ENCODE data around the gene S100A6. TPM values are rescaled to one million over a fixed set of nuclear protein-coding genes. Genes with fewer than 3 reads are reported as not detected.

S100A6 gene
- total RNA-seq, 2 donors from 2014 or later, result 303 to 331 TPM

DNA sequence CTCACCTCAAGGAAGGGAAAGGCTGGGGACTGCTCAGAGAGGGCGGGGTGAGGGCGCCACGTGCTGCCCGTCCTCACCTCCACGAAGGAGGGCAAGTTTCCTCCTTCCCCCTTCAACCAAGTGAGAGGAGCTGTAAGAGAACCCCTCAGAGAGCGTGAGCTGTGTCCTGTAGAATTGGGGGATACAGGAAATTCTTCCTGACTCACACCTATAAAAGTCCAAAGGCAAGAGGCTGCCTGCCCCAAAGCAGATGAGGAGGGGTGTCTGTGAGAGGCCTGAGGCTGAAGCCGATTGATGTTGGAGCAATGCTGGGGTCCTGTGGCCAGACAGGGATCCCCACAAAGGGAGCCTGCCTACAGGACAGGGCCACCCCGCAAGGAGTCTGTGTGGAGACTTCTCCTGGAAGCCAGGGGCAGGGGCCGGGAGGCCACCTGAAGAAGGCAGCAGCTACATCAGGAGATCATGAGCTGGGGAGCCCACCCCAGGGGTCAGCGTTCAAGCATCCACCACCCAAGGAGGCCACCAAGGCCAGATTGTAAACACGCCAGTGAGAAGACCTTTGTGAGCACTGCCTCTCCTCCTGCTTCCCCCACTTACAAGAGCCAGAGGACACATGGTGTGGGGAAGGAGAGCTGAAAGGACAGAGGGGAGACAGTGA is 27.7 kb downstream of the S100A6 start:
- ATAC-seq, result no peak

GRCh38 chr1:153506831-153507413 is 28.9 kb downstream of the S100A6 start:
- ATAC-seq (no peak), DNase-seq (no peak)
- H3K27ac Mint-ChIP-seq, result no peak overlapping the region
- no peaks in the 10 kb centered on the region for H3K36me3 Mint-ChIP-seq (ENCODE audit: low read depth)
- no peaks in the 10 kb centered on the region for H3K9me3 ChIP-seq (ENCODE audit: control insufficient read depth, low read length, poor library complexity, severe bottlenecking)
- no peak overlapping the region for H3K4me3 Mint-ChIP-seq
- H3K4me1 Mint-ChIP-seq, result peaks cover 12% of the 10 kb centered on the region
- H3K27me3 Mint-ChIP-seq, result peaks cover 2% of the 10 kb centered on the region

More for the DNA sequence above, 27.7 kb downstream of the S100A6 start:
- no peaks in the 10 kb centered on the region for H3K9me3 ChIP-seq (ENCODE audit: control insufficient read depth, low read length, poor library complexity, severe bottlenecking)
- DNase-seq, result no peak
- H3K27me3 Mint-ChIP-seq, result no peaks in the 10 kb centered on the region
- H3K4me3 Mint-ChIP-seq, result no peak overlapping the region
- no peaks in the 10 kb centered on the region for H3K36me3 Mint-ChIP-seq (ENCODE audit: low read depth)
- no peak overlapping the region for H3K27ac Mint-ChIP-seq
- peaks cover 13% of the 10 kb centered on the region for H3K4me1 Mint-ChIP-seq

DNA sequence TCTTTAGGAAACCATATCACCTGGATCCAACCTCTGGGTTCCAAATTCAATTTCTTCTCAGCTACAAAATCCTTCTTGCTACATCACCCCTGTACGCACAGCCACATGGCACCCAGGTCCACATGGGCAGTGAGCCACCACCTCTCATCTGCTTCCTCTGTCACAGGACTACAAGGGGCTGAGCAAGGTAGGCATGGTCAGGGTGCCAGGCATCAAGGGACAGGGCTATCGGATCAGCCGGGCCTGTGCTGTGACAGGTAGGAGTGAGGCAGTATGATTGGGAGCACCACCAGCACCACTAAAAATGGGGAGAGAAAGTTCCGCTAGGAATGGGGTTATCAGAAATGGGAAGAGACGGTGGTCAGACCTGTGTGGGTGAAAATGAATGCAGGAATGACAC is 29.4 kb downstream of the S100A6 start:
- Mint-ChIP-seq H3K4me1 (peaks cover 12% of the 10 kb centered on the region), H3K27me3 (peaks cover 4% of the 10 kb centered on the region), H3K27ac (no peak overlapping the region), H3K36me3 (ENCODE audit: low read depth) (no peaks in the 10 kb centered on the region), H3K4me3 (no peak overlapping the region)
- ATAC-seq (no peak), DNase-seq (no peak)
- H3K9me3 ChIP-seq (ENCODE audit: control insufficient read depth, low read length, poor library complexity, severe bottlenecking), result no peaks in the 10 kb centered on the region

DNA sequence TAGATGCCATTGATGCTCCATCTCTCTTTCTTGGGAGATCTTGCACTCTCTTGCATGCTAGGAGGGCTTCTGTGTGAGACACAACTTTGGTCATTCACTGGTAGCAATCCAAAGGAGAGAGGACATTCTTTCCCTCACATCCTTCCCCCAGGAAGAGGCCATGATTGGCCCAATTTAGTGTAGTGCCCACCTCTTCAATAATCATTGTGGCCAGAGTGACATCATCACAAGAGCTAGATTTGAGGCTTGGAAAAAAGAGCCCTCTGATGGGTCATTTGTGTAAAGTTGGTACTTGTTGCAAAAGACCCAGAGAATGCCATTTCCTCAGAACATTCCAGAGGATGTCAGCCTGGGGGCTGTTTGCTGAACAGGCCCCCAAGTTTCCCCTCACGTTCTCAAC is 30.2 kb downstream of the S100A6 start:
- H3K27me3 Mint-ChIP-seq, result peaks cover 4% of the 10 kb centered on the region
- H3K4me3 Mint-ChIP-seq, result no peak overlapping the region
- H3K4me1 Mint-ChIP-seq, result peaks cover 7% of the 10 kb centered on the region
- no peak for DNase-seq
- H3K36me3 Mint-ChIP-seq (ENCODE audit: low read depth), result no peaks in the 10 kb centered on the region
- ATAC-seq, result no peak
- no peaks in the 10 kb centered on the region for H3K9me3 ChIP-seq (ENCODE audit: control insufficient read depth, low read length, poor library complexity, severe bottlenecking)
- no peak overlapping the region for H3K27ac Mint-ChIP-seq

DNA sequence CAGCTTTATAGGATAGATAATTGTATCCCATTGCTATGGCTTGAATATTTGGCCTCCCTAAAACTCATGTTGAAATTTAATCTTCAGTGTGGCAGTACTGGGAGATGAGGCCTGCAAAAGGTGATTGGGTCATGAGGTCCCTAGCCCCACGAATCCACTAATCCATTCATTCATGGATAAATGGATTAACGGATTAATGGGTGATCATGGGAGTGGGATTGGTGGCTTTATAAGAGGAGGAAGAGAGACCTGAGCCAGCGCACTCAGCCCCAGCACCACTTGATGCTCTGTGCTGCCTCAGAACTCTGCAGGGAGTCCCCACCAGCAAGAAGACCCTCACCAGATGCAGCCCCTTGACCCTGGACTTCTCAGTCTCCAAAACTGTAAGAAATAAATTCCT is 32.0 kb downstream of the S100A6 start:
- Mint-ChIP-seq H3K27me3 (peaks cover 18% of the 10 kb centered on the region), H3K4me1 (peaks cover 2% of the 10 kb centered on the region), H3K27ac (no peak overlapping the region), H3K36me3 (ENCODE audit: low read depth) (no peaks in the 10 kb centered on the region), H3K4me3 (no peak overlapping the region)
- ATAC-seq, result no peak
- DNase-seq, result no peak
- no peaks in the 10 kb centered on the region for H3K9me3 ChIP-seq (ENCODE audit: control insufficient read depth, low read length, poor library complexity, severe bottlenecking)

DNA sequence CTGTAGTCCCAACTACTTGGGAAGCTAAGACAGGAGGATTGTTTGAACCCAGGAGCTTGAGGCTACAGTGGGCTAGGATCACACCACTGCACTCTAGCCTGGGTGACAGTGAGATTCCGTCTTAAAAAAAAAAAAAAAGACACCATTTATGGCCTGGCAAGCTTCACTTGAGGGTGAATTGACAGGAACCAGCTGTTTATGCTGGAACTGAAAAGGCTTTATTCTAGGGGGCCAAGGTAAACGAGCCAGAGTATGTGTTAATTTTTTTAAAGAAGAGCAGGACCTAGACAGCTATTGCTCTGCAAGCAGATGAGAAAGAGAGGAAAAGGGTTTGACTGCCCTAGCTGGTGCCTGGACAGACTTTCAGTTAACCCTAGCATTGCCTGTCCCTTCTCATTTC is 37.0 kb downstream of the S100A6 start:
- Mint-ChIP-seq H3K27me3 (peaks cover 36% of the 10 kb centered on the region), H3K27ac (no peak overlapping the region), H3K36me3 (ENCODE audit: low read depth) (no peaks in the 10 kb centered on the region), H3K4me3 (no peak overlapping the region), H3K4me1 (peaks cover 7% of the 10 kb centered on the region)
- ATAC-seq, result no peak
- no peaks in the 10 kb centered on the region for H3K9me3 ChIP-seq (ENCODE audit: control insufficient read depth, low read length, poor library complexity, severe bottlenecking)
- DNase-seq, result no peak

- Mint-ChIP-seq H3K4me1 (peaks cover 12% of the 10 kb centered on the region), H3K4me3 (no peak overlapping the region)
- ATAC-seq, result no peak
Measured at GRCh38 chr1:153495536-153495935, 40.3 kb downstream of the S100A6 start.

DNA sequence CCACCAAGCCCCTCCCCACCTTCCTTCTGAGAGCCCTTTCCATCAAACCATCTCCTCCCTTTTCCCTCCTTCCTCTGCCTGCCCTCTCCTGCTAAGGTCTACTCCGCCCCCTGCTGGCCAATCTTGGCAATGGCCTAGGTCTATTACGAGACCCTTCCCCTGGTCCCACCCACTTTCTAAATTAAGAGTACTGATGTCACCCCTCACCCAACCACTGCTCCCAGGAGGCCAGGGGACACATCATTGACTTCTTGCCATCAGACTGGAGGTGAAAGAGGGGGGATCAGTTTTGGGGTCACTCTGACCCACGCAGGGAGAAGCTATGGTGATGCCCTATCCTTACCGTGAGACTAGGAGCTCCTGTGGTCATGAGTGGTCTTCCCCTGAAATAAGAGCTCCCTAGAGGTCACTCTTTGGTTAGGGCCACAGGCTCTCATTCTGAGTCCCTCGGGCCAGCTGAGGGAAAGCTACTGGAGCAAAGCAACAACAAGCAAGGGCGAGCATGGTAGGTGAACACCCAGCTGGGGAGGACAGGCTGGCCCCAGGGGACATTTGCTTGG is 40.7 kb downstream of the S100A6 start:
- peaks cover 2% of the 10 kb centered on the region for H3K36me3 Mint-ChIP-seq (ENCODE audit: low read depth)
- H3K27ac Mint-ChIP-seq, result no peak overlapping the region
- peaks cover 55% of the 10 kb centered on the region for H3K27me3 Mint-ChIP-seq
- H3K9me3 ChIP-seq (ENCODE audit: control insufficient read depth, low read length, poor library complexity, severe bottlenecking), result no peaks in the 10 kb centered on the region
- peak; percentile 53 to 72 (median 60) for DNase-seq
- ATAC-seq, result peak; percentile 74
- peaks cover 12% of the 10 kb centered on the region for H3K4me1 Mint-ChIP-seq
- no peak overlapping the region for H3K4me3 Mint-ChIP-seq

More at GRCh38 chr1:153495536-153495935, 40.3 kb downstream of the S100A6 start:
- H3K9me3 ChIP-seq (ENCODE audit: control insufficient read depth, low read length, poor library complexity, severe bottlenecking), result no peaks in the 10 kb centered on the region
- Mint-ChIP-seq H3K27me3 (peaks cover 53% of the 10 kb centered on the region), H3K36me3 (ENCODE audit: low read depth) (peaks cover 2% of the 10 kb centered on the region), H3K27ac (no peak overlapping the region)
- no peak for DNase-seq

GRCh38 chr1:153493343-153493960 is 42.3 kb downstream of the S100A6 start:
- DNase-seq (no peak), ATAC-seq (no peak)
- peaks cover 12% of the 10 kb centered on the region for H3K4me1 Mint-ChIP-seq
- no peaks in the 10 kb centered on the region for H3K9me3 ChIP-seq (ENCODE audit: control insufficient read depth, low read length, poor library complexity, severe bottlenecking)
- peaks cover 2% of the 10 kb centered on the region for H3K36me3 Mint-ChIP-seq (ENCODE audit: low read depth)
- H3K27me3 Mint-ChIP-seq, result peaks cover 39% of the 10 kb centered on the region
- no peak overlapping the region for H3K4me3 Mint-ChIP-seq
- H3K27ac Mint-ChIP-seq, result peak overlapping the region; percentile 81

DNA sequence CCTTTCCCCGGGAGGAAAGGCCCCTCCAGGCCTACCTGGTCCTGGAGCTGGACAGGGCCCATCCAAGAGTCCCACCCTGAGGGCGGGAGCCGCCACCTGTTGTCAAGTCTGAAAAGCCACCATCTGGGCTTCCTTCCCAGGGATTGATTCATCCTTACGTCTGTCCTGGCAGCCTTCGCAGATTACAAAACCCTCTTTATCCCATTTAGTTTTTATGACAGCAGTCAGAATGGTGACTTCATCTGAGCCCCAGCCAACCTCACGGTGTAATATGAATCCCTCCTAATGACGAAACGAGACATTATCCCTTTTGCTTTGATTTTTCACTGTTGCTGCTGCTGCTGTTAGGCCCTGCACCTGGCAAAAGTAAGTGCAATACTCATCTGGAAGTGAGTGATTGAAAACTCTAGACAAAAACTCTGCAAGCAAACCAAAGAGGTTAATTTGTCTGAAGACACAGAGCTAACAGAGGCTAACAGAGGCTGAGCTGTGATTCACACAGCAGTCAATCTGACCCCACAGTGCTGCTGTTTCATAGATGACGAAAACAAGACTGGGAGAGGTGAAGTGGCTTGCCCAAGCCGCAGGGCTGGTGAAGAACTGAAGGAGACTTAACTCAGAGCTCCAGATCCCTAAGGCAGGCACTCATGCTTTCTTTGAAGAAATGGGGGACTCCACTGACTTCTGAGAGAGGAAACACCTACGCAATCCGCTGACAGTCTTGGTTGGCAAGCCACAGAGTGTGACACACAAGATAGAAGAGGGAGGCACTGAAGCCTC is 45.3 kb downstream of the S100A6 start:
- peaks cover 46% of the 10 kb centered on the region for H3K27me3 Mint-ChIP-seq
- H3K9me3 ChIP-seq (ENCODE audit: control insufficient read depth, low read length, poor library complexity, severe bottlenecking), result no peaks in the 10 kb centered on the region
- no peak overlapping the region for H3K4me3 Mint-ChIP-seq
- no peak for DNase-seq
- peaks cover 10% of the 10 kb centered on the region for H3K4me1 Mint-ChIP-seq
- ATAC-seq, result no peak
- H3K27ac Mint-ChIP-seq, result no peak overlapping the region
- H3K36me3 Mint-ChIP-seq (ENCODE audit: low read depth), result peaks cover 6% of the 10 kb centered on the region

- H3K36me3 Mint-ChIP-seq (ENCODE audit: low read depth), result peaks cover 9% of the 10 kb centered on the region
- ATAC-seq (no peak), DNase-seq (no peak)
- peaks cover 57% of the 10 kb centered on the region for H3K27me3 Mint-ChIP-seq
- no peak overlapping the region for H3K27ac Mint-ChIP-seq
- H3K9me3 ChIP-seq (ENCODE audit: control insufficient read depth, low read length, poor library complexity, severe bottlenecking), result no peaks in the 10 kb centered on the region
- peaks cover 5% of the 10 kb centered on the region for H3K4me1 Mint-ChIP-seq
- no peak overlapping the region for H3K4me3 Mint-ChIP-seq
Measured at GRCh38 chr1:153488731-153489130, 47.1 kb downstream of the S100A6 start.

- no peak overlapping the region for H3K4me3 Mint-ChIP-seq
- H3K27ac Mint-ChIP-seq, result no peak overlapping the region
- no peak for ATAC-seq
- H3K9me3 ChIP-seq (ENCODE audit: control insufficient read depth, low read length, poor library complexity, severe bottlenecking), result no peaks in the 10 kb centered on the region
- DNase-seq, result no peak
- peaks cover 7% of the 10 kb centered on the region for H3K36me3 Mint-ChIP-seq (ENCODE audit: low read depth)
- H3K4me1 Mint-ChIP-seq, result no peaks in the 10 kb centered on the region
- H3K27me3 Mint-ChIP-seq, result peaks cover 54% of the 10 kb centered on the region
Measured at GRCh38 chr1:153487707-153488106, 48.1 kb downstream of the S100A6 start.

DNA sequence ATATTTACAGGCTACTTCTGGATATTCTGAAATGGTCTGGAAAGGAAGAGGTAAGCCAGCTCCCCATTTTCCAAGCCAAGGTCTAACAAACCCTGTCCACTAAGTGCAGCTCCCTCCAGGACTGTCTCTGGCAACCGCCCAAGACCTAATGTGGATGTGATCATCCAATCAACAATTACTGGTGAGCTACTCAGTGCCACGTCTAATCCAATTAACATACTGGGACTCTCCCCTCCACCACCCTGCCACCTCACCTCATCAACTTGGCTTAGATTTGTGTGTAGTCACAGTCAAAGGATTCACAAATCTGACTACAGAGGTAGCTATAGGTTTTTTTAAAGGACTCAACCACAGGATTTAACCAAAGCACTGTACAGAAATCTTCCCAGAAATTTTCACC is 49.9 kb downstream of the S100A6 start:
- Mint-ChIP-seq H3K36me3 (ENCODE audit: low read depth) (peaks cover 7% of the 10 kb centered on the region), H3K4me3 (no peak overlapping the region), H3K27me3 (peaks cover 59% of the 10 kb centered on the region), H3K27ac (no peak overlapping the region), H3K4me1 (no peaks in the 10 kb centered on the region)
- no peaks in the 10 kb centered on the region for H3K9me3 ChIP-seq (ENCODE audit: control insufficient read depth, low read length, poor library complexity, severe bottlenecking)
- DNase-seq, result no peak
- no peak for ATAC-seq
